ENCODE data around the gene AK3. TPM values are rescaled to one million over a fixed set of nuclear protein-coding genes. Genes with fewer than 3 reads are reported as not detected.

The AK3 gene
- total RNA-seq, 1 experiment from 2014 or later, result 41.5 TPM

DNA sequence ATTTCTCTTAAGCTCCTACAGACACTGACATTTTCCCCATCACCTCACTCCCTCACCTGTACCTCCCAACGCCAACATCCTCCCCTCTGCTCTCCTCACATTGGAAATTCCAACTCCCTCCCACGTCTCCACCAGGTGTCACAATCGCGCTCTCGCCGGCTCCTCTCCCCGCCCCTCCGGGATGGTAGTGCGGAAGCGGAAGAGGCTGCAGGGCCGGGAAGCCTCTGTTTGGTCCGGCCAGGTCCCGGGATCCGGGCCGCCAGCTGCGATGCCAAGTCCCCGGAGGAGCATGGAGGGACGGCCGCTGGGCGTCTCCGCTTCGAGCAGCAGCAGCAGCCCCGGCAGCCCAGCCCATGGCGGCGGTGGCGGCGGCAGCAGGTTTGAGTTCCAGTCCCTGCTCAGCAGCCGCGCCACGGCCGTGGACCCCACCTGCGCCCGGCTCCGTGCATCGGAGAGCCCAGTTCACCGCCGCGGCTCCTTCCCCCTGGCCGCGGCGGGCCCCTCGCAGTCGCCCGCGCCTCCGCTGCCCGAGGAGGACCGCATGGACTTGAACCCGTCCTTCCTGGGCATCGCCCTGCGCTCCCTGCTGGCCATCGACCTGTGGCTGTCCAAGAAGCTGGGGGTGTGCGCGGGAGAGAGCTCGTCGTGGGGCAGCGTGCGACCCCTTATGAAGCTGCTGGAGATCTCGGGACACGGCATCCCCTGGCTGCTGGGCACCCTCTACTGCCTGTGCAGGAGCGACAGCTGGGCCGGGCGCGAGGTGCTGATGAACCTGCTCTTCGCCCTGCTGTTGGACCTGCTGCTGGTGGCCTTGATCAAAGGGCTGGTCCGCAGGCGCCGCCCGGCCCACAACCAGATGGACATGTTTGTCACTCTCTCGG, 78.7 kb downstream of the AK3 start, which contains the start of gene PLPP6:
Gene PLPP6, plus strand, starts transcription at position 187 of the 881 bp plus-strand sequence. Its CDS starts 82 bp downstream, at position 269.
- H3K27ac ChIP-seq (ENCODE audit: insufficient read length, low read depth, low read length), result no peak within 1 kb of the TSS
- no peak within 1 kb of the TSS for H2BK20ac ChIP-seq (ENCODE audit: low read depth, low read length, poor library complexity, severe bottlenecking)
- WGBS (ENCODE audit: extremely low coverage, insufficient read length, low lambda C conversion rate), result no CpG with 5 or more reads among the region's 70 CpGs
- no peak within 1 kb of the TSS for H2BK5ac ChIP-seq (ENCODE audit: insufficient read length, low read length)
- H4K20me1 ChIP-seq (ENCODE audit: control insufficient read depth, insufficient read depth, insufficient read length), result peaks cover 3% of the 10 kb centered on the region
- Mint-ChIP-seq H3K9me3 (peaks cover 2% of the 10 kb centered on the region in 2 experiments; a peak in 2 of 5 replicates), H3K4me1 (peaks cover 51 to 55% of the 10 kb centered on the region in 2 experiments), H3K27ac (peak within 1 kb of the TSS; percentile 90 to 97 (median 96)), H3K36me3 (ENCODE audit: insufficient read depth in 1 of 3, low read depth in 3 of 3) (peaks cover 0 to 5% (median 0%) of the 10 kb centered on the region in 3 experiments; a peak in 2 of 7 replicates), H3K27me3 (ENCODE audit: low read depth) (peaks cover 5% of the 10 kb centered on the region; the same call in 1 of the 2 replicates), H3K4me3 (peak within 1 kb of the TSS; percentile 80 to 89)
- DNase-seq, result peak; percentile 95
- H3K27me3 ChIP-seq (ENCODE audit: insufficient read depth, low read length), result no peaks in the 10 kb centered on the region
- H2BK12ac ChIP-seq (ENCODE audit: insufficient read length, low read depth, low read length), result no peak within 1 kb of the TSS
- peaks cover 4% of the 10 kb centered on the region for H3K23me2 ChIP-seq (ENCODE audit: insufficient read length, low read depth, low read length, poor library complexity, severe bottlenecking)
- H3K79me2 ChIP-seq (ENCODE audit: insufficient read depth, low read length), result no peaks in the 10 kb centered on the region; the same call in 1 of the 2 replicates
- H3K4ac ChIP-seq (ENCODE audit: low read depth, low read length), result no peak within 1 kb of the TSS
- TF ChIP-seq, protein P1, sequence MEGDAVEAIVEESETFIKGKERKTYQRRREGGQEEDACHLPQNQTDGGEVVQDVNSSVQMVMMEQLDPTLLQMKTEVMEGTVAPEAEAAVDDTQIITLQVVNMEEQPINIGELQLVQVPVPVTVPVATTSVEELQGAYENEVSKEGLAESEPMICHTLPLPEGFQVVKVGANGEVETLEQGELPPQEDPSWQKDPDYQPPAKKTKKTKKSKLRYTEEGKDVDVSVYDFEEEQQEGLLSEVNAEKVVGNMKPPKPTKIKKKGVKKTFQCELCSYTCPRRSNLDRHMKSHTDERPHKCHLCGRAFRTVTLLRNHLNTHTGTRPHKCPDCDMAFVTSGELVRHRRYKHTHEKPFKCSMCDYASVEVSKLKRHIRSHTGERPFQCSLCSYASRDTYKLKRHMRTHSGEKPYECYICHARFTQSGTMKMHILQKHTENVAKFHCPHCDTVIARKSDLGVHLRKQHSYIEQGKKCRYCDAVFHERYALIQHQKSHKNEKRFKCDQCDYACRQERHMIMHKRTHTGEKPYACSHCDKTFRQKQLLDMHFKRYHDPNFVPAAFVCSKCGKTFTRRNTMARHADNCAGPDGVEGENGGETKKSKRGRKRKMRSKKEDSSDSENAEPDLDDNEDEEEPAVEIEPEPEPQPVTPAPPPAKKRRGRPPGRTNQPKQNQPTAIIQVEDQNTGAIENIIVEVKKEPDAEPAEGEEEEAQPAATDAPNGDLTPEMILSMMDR (conservative IDR thresholded peaks at IDR 0.05), result peak; percentile 52
- H3K9me3 ChIP-seq (ENCODE audit: control insufficient read depth, low read depth, low read length), result no peaks in the 10 kb centered on the region
- no peak within 1 kb of the TSS for H4K8ac ChIP-seq (replicated peaks; ENCODE audit: insufficient read length, low read depth, low read length)
- no peak within 1 kb of the TSS for H4K5ac ChIP-seq (ENCODE audit: insufficient read length, low read depth, low read length)
- H3K18ac ChIP-seq (ENCODE audit: insufficient read length, low read depth, low read length), result peak within 1 kb of the TSS; percentile 56
- H3K4me1 ChIP-seq (ENCODE audit: insufficient read depth, low read length), result peaks cover 11% of the 10 kb centered on the region
- no peaks in the 10 kb centered on the region for H3K79me1 ChIP-seq (ENCODE audit: insufficient read depth, low read depth, low read length, poor library complexity, severe bottlenecking)
- no peak within 1 kb of the TSS for H3T11ph ChIP-seq (ENCODE audit: low read length)
- no peak within 1 kb of the TSS for H3K56ac ChIP-seq (ENCODE audit: insufficient read length, low read depth, low read length)
- no peak within 1 kb of the TSS for H3K23ac ChIP-seq (ENCODE audit: insufficient read length, low read depth, low read length)
- no peak within 1 kb of the TSS for H2AK5ac ChIP-seq (ENCODE audit: insufficient read length, low read length)
- peak within 1 kb of the TSS; percentile 14 for H2AFZ ChIP-seq (ENCODE audit: low read length)
- no peak within 1 kb of the TSS for H4K91ac ChIP-seq (ENCODE audit: insufficient read length, low read depth, low read length)
- no peak within 1 kb of the TSS for H2BK120ac ChIP-seq (ENCODE audit: low read depth, low read length, poor library complexity, severe bottlenecking)
- H2BK15ac ChIP-seq (ENCODE audit: low read depth, low read length), result no peak within 1 kb of the TSS
- H3K14ac ChIP-seq (ENCODE audit: insufficient read depth, low read length), result peak within 1 kb of the TSS; percentile 62
- peak within 1 kb of the TSS; percentile 46 for H3K4me2 ChIP-seq (ENCODE audit: insufficient read depth, insufficient read length, low read length)
- H3K9ac ChIP-seq (ENCODE audit: extremely low read depth, insufficient read length, low read length), result peak within 1 kb of the TSS; percentile 12
